GM21717 (cell line): ENCODE data around the gene NLGN2.
A peak's percentile ranks its signal among the peaks of the same experiment; 100 is the strongest.

Experiments used
- ATAC-seq: cut with Tn5 transposase; IDR thresholded peaks from one replicate; pipeline ENCODE4 v1.9.1; 2021; ENCODE audit warnings: mild to moderate bottlenecking, moderate library complexity; ENCODE audit not compliant: unreplicated experiment

NLGN2 gene

GRCh38 chr17:7435676-7436555 is 28.3 kb downstream of the NLGN2 start:
- ATAC-seq = peak; percentile 24

GRCh38 chr17:7436556-7437368 is 29.1 kb downstream of the NLGN2 start:
- ATAC-seq = no peak

GRCh38 chr17:7437369-7437863 is 29.8 kb downstream of the NLGN2 start:
- ATAC-seq = no peak

GRCh38 chr17:7437950-7438614 is 30.4 kb downstream of the NLGN2 start:
- no peak for ATAC-seq

GRCh38 chr17:7438656-7439460 is 31.2 kb downstream of the NLGN2 start:
- no peak for ATAC-seq

- ATAC-seq = no peak
Measured at GRCh38 chr17:7439462-7440112, 31.9 kb downstream of the NLGN2 start, which contains the start of gene FGF11. Gene FGF11 (plus strand): TSS chr17:7439512. CDS start chr17:7439621, 109 bp downstream.

GRCh38 chr17:7440113-7440833 is 32.6 kb downstream of the NLGN2 start:
- ATAC-seq = no peak

- no peak for ATAC-seq
Measured at GRCh38 chr17:7440834-7441195, 33.2 kb downstream of the NLGN2 start.

GRCh38 chr17:7441266-7441665 is 33.6 kb downstream of the NLGN2 start:
- no peak for ATAC-seq

- no peak for ATAC-seq
Measured at GRCh38 chr17:7442142-7442541, 34.5 kb downstream of the NLGN2 start.

GRCh38 chr17:7443499-7444485 is 36.1 kb downstream of the NLGN2 start:
- no peak for ATAC-seq

GRCh38 chr17:7444682-7445618 is 37.3 kb downstream of the NLGN2 start, which contains the start of gene CHRNB1:
Gene CHRNB1 (plus strand): TSS chr17:7445061. CDS start chr17:7445128, 67 bp downstream.
- ATAC-seq = no peak

- ATAC-seq = no peak
Measured at GRCh38 chr17:7445619-7445968, 37.9 kb downstream of the NLGN2 start.

GRCh38 chr17:7448461-7448860 is 40.8 kb downstream of the NLGN2 start:
- ATAC-seq = no peak

- ATAC-seq = no peak
Measured at GRCh38 chr17:7459961-7460545, 52.4 kb downstream of the NLGN2 start.

- ATAC-seq = no peak
Measured at GRCh38 chr17:7460850-7461660, 53.4 kb downstream of the NLGN2 start.
